SU-DHL-6 (cell line): Measurements from ENCODE around the gene SLC16A11.

Experiments used
- EZH2phosphoT487 ChIP-seq: fragments of 200-600 bp; sonication (generic), shearing (Covaris generic); conservative IDR thresholded peaks from 2 replicates; pipeline ENCODE4 v1.6.1; 2018; ENCODE audit warnings: mild to moderate bottlenecking, antibody characterized with exemption, low read length, moderate library complexity, mixed read lengths
- TF ChIP-seq, protein P1 (sequence below): fragments of 200-600 bp; sonication (generic); IDR thresholded peaks from one replicate; pipeline ENCODE4 v1.5.1; 2017; ENCODE audit warnings: antibody characterized with exemption, mild to moderate bottlenecking, low read length, moderate library complexity; ENCODE audit not compliant: insufficient read depth, poor library complexity, severe bottlenecking

DNA sequence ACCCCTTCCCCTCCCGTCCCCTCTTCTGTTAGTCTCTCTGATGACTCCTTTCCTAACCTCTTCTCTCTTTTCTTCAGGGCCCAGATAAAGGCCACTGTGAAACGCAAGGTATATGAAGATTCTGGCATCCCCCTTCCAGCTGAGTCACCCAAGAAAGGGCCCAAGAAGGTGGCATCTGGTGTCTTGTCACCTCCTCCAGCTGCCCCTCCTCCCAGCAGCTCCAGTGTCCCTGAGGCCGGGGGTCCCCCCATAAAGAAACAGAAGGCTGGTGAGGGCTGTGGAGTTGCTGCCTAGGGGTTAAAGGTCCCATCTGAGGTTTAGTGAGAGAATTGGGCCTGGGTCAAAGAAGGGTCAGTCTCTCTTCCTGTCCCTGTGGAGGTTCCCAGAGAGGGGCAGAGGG lies 27.5 kb downstream of the SLC16A11 start:
- TF ChIP-seq, protein P1, sequence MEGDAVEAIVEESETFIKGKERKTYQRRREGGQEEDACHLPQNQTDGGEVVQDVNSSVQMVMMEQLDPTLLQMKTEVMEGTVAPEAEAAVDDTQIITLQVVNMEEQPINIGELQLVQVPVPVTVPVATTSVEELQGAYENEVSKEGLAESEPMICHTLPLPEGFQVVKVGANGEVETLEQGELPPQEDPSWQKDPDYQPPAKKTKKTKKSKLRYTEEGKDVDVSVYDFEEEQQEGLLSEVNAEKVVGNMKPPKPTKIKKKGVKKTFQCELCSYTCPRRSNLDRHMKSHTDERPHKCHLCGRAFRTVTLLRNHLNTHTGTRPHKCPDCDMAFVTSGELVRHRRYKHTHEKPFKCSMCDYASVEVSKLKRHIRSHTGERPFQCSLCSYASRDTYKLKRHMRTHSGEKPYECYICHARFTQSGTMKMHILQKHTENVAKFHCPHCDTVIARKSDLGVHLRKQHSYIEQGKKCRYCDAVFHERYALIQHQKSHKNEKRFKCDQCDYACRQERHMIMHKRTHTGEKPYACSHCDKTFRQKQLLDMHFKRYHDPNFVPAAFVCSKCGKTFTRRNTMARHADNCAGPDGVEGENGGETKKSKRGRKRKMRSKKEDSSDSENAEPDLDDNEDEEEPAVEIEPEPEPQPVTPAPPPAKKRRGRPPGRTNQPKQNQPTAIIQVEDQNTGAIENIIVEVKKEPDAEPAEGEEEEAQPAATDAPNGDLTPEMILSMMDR, result no peak
- no peak for TF ChIP-seq EZH2phosphoT487
